GM23248 (cell line): ENCODE measurements around the gene PPP2R2D. TPM values are rescaled to one million over a fixed set of nuclear protein-coding genes. Genes with fewer than 3 reads are reported as not detected.

Experiments used
- DNase-seq: peaks from one replicate; pipeline ENCODE4 v3.0.0-alpha.2; 2015
- H2AFZ ChIP-seq: fragments of 200-600 bp; sonication (generic); 2 replicates; pipeline ENCODE4 v1.6.1; 2016; ENCODE audit warnings: antibody characterized with exemption
- H3F3A ChIP-seq: fragments of 200-600 bp; sonication (generic); 2 replicates; pipeline ENCODE4 v1.6.1; 2016; ENCODE audit warnings: mild to moderate bottlenecking, antibody characterized with exemption, mixed run types; ENCODE audit not compliant: insufficient read depth
- H3K27ac ChIP-seq: fragments of 200-600 bp; sonication (generic); 2 replicates; pipeline ENCODE4 v1.5.1; 2016; ENCODE audit warnings: mild to moderate bottlenecking
- H3K27me3 ChIP-seq: fragments of 200-600 bp; sonication (generic); replicated peaks from 2 replicates; pipeline ENCODE4 v1.6.1; 2016; ENCODE audit warnings: mild to moderate bottlenecking; ENCODE audit not compliant: insufficient read depth
- H3K36me3 ChIP-seq: fragments of 200-600 bp; sonication (generic); 2 replicates; pipeline ENCODE4 v1.6.1; 2016; ENCODE audit warnings: low read depth, mild to moderate bottlenecking
- H3K4me1 ChIP-seq: fragments of 200-600 bp; sonication (generic); 2 replicates; pipeline ENCODE4 v1.6.1; 2016; ENCODE audit warnings: mild to moderate bottlenecking; ENCODE audit not compliant: insufficient read depth
- H3K4me2 ChIP-seq: fragments of 200-600 bp; sonication (generic); one replicate; pipeline ENCODE4 v1.6.1; 2016; ENCODE audit warnings: mild to moderate bottlenecking; ENCODE audit not compliant: unreplicated experiment
- H3K4me3 ChIP-seq: fragments of 200-600 bp; sonication (generic); 2 replicates; pipeline ENCODE4 v1.5.1; 2016; ENCODE audit warnings: mild to moderate bottlenecking
- H3K79me2 ChIP-seq: fragments of 200-600 bp; sonication (generic); 2 replicates; pipeline ENCODE4 v1.6.1; 2016; ENCODE audit warnings: mild to moderate bottlenecking; ENCODE audit not compliant: insufficient read depth
- H3K9ac ChIP-seq: fragments of 200-600 bp; sonication (generic); 2 replicates; pipeline ENCODE4 v1.6.1; 2016; ENCODE audit warnings: mild to moderate bottlenecking
- H3K9me2 ChIP-seq: fragments of 200-600 bp; sonication (generic); 2 replicates; pipeline ENCODE4 v1.6.1; 2016; ENCODE audit warnings: mixed run types, mild to moderate bottlenecking, moderate library complexity; ENCODE audit not compliant: insufficient read depth
- H3K9me3 ChIP-seq: fragments of 200-600 bp; sonication (generic); one replicate; pipeline ENCODE4 v1.6.1; 2017; ENCODE audit warnings: low read depth
- H4K20me1 ChIP-seq: fragments of 200-600 bp; sonication (generic); 2 replicates; pipeline ENCODE4 v1.6.0; 2016; ENCODE audit not compliant: insufficient read depth
- EZH2 ChIP-seq: fragments of 200-600 bp; sonication (generic); IDR thresholded peaks from 2 replicates; pipeline ENCODE4 v1.6.1; 2018; ENCODE audit warnings: antibody characterized with exemption, mild to moderate bottlenecking; ENCODE audit not compliant: insufficient read depth, poor library complexity, severe bottlenecking
- EZH2phosphoT487 ChIP-seq: fragments of 200-600 bp; sonication (generic); IDR thresholded peaks from 2 replicates; pipeline ENCODE4 v1.6.1; 2018; ENCODE audit warnings: antibody characterized with exemption, moderate library complexity, mild to moderate bottlenecking, low read depth; ENCODE audit not compliant: insufficient read depth
- WGBS, 2 experiments: methylation state at CpG; one replicate each; pipeline ENCODE4 v1.1.6; 2015 to 2017; ENCODE audit warnings: low lambda C conversion rate in 2 of 2, low coverage in 1 of 2; ENCODE audit errors: missing lambda C conversion rate in 2 of 2; 5-methylcytosine and 5-hydroxymethylcytosine counted together
- in situ Hi-C: fragments of 300-500 bp; cut with MboI; formaldehyde crosslinking; loops from 2 replicates; pipeline ENCODE4 v1.15.0; 2020
- polyA plus RNA-seq: library from polyadenylated mRNA; unstranded; fragments of >200 nt; fragmentation: Nextera tagmentation; extraction: Ambion mirVana; gene quantifications from 2 replicates; pipeline ENCODE4 v1.2.1, GENCODE V29; 2016
- total RNA-seq: library from RNA; depleted of rRNA; stranded (reverse); fragments of >200 nt; shearing (Covaris generic); gene quantifications from 2 replicates; pipeline ENCODE4 v1.2.3, GENCODE V29; 2014

PPP2R2D gene
- total and polyA plus RNA-seq, 2 experiments from 2014 or later, result 18.5 to 26.2 TPM

DNA sequence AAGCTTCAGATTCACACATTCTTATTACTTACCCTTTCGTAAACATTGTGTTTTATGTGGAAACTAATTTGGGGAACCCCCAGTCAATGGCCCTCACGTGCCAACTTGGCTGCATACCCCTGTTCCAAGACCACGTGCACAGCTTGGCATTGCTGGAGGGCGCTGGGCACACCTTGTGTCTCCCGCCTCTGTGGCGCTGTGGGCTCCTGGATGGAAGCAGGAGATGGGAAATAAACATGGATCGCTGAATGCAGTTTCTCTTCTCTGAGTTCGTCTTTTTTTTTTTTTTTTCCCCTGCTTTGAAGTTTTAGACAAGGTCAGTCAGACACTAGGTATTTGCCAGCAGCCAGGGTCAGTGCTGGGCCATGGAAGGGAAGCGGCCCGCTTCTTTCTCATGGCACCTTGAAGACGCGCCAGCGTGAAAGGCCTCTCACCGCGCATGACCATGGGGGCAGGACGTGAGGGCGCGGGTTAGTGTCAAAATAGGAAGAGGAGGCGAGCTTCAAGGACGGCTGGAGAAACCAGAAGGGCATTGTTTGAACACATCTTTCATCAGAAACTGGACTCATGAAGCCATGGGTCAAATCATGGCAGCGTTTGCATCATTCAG lies 53.7 kb downstream of the PPP2R2D start:
- Histone ChIP-seq H3K9me3 (no peaks in the 10 kb centered on the region), H3K4me3 (no peak overlapping the region), H3K36me3 (peaks cover 3% of the 10 kb centered on the region; the same call in 1 of the 2 replicates), H3K9me2 (no peaks in the 10 kb centered on the region), H4K20me1 (no peaks in the 10 kb centered on the region), H2AFZ (no peak overlapping the region), H3F3A (no peaks in the 10 kb centered on the region), H3K27ac (no peak overlapping the region), H3K9ac (no peak overlapping the region), H3K4me1 (no peaks in the 10 kb centered on the region), H3K4me2 (no peak overlapping the region), H3K79me2 (0 out of 2 replicates have a peak, but pooled peaks cover 3% of the 10 kb centered on the region), H3K27me3 (no peaks in the 10 kb centered on the region)
- in situ Hi-C loops, result no loop called here
- no peak for TF ChIP-seq EZH2
- TF ChIP-seq EZH2phosphoT487, result no peak
- no peak for DNase-seq
- 96 to 97% methylated on average over 21 of the region's 21 CpGs for WGBS, 2 experiments

DNA sequence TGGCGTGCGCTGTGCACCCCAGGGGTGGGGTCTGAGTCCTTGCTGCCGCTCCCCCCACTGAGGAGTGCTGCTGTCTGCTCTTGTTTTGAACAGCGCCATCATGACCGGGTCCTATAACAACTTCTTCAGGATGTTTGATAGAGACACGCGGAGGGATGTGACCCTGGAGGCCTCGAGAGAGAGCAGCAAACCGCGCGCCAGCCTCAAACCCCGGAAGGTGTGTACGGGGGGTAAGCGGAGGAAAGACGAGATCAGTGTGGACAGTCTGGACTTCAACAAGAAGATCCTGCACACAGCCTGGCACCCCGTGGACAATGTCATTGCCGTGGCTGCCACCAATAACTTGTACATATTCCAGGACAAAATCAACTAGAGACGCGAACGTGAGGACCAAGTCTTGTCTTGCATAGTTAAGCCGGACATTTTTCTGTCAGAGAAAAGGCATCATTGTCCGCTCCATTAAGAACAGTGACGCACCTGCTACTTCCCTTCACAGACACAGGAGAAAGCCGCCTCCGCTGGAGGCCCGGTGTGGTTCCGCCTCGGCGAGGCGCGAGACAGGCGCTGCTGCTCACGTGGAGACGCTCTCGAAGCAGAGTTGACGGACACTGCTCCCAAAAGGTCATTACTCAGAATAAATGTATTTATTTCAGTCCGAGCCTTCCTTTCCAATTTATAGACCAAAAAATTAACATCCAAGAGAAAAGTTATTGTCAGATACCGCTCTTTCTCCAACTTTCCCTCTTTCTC lies 55.0 kb downstream of the PPP2R2D start:
- no peak overlapping the region for H3K4me2 ChIP-seq
- H3K4me3 ChIP-seq, result no peak overlapping the region
- no peaks in the 10 kb centered on the region for H3K9me3 ChIP-seq
- 0 out of 2 replicates have a peak, but pooled peaks cover 3% of the 10 kb centered on the region for H3K79me2 ChIP-seq
- no peak overlapping the region for H3K27ac ChIP-seq
- H4K20me1 ChIP-seq, result no peaks in the 10 kb centered on the region
- H3K9me2 ChIP-seq, result no peaks in the 10 kb centered on the region
- H3F3A ChIP-seq, result no peaks in the 10 kb centered on the region
- H3K9ac ChIP-seq, result no peak overlapping the region
- in situ Hi-C loops, result no loop called here
- H3K4me1 ChIP-seq, result no peaks in the 10 kb centered on the region
- H3K36me3 ChIP-seq, result peaks cover 3% of the 10 kb centered on the region; the same call in 1 of the 2 replicates
- no peaks in the 10 kb centered on the region for H3K27me3 ChIP-seq
- H2AFZ ChIP-seq, result no peak overlapping the region
- no peak for TF ChIP-seq EZH2phosphoT487
- no peak for TF ChIP-seq EZH2
- DNase-seq, result no peak
- WGBS, 2 experiments, result 98 to 99% methylated on average over 35 to 38 of the region's 38 CpGs

GRCh38 chr10:131959841-131960240 lies 59.0 kb downstream of the PPP2R2D start:
- Histone ChIP-seq H3K4me2 (no peak overlapping the region), H3K4me1 (peaks cover 11% of the 10 kb centered on the region), H2AFZ (no peak overlapping the region), H3K9ac (no peak overlapping the region), H3K9me3 (no peaks in the 10 kb centered on the region), H3K27me3 (no peaks in the 10 kb centered on the region), H3K27ac (no peak overlapping the region), H3K36me3 (no peaks in the 10 kb centered on the region; the same call in 1 of the 2 replicates), H3K4me3 (no peak overlapping the region), H3F3A (peaks cover 26% of the 10 kb centered on the region), H3K9me2 (no peaks in the 10 kb centered on the region), H3K79me2 (no peaks in the 10 kb centered on the region), H4K20me1 (no peaks in the 10 kb centered on the region)
- WGBS, 2 experiments, result 93 to 94% methylated on average over 19 of the region's 19 CpGs
- TF ChIP-seq EZH2 (no peak), EZH2phosphoT487 (no peak)
- no peak for DNase-seq
- in situ Hi-C loops, result no loop called here

GRCh38 chr10:131960631-131961046 lies 59.8 kb downstream of the PPP2R2D start:
- Histone ChIP-seq H3K27ac (no peak overlapping the region), H3F3A (peaks cover 33% of the 10 kb centered on the region), H3K9me2 (no peaks in the 10 kb centered on the region), H3K4me3 (no peak overlapping the region), H3K79me2 (no peaks in the 10 kb centered on the region), H2AFZ (no peak overlapping the region), H3K9ac (no peak overlapping the region), H3K4me1 (peaks cover 11% of the 10 kb centered on the region), H3K4me2 (no peak overlapping the region), H3K36me3 (peaks cover 2% of the 10 kb centered on the region; the same call in 1 of the 2 replicates), H4K20me1 (no peaks in the 10 kb centered on the region), H3K27me3 (no peaks in the 10 kb centered on the region), H3K9me3 (no peaks in the 10 kb centered on the region)
- in situ Hi-C loops, result no loop called here
- TF ChIP-seq EZH2phosphoT487, result no peak
- DNase-seq, result no peak
- WGBS, 2 experiments, result 90 to 92% methylated on average over 18 of the region's 18 CpGs
